ENCODE results near the gene WDR77.

The WDR77 gene

DNA sequence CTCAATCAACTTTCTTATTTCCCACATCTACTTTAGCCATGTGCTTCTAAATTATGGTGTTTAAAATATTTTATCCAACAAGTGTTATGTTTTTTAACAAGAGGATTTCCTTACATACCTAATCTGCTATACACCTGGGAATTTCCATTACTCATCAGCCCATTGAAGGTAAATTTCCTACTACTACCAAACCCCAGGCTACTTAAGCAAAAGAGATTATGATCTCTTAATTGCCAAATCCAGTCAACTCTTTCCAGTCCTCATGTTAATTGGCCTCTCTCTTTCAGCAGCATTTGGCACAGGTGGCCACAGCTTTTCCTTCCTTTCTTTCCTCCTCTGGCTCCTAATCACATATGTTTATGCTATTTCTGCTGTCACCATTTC lies 19.7 kb upstream of the WDR77 start:
- DNase-seq, result no peak

DNA sequence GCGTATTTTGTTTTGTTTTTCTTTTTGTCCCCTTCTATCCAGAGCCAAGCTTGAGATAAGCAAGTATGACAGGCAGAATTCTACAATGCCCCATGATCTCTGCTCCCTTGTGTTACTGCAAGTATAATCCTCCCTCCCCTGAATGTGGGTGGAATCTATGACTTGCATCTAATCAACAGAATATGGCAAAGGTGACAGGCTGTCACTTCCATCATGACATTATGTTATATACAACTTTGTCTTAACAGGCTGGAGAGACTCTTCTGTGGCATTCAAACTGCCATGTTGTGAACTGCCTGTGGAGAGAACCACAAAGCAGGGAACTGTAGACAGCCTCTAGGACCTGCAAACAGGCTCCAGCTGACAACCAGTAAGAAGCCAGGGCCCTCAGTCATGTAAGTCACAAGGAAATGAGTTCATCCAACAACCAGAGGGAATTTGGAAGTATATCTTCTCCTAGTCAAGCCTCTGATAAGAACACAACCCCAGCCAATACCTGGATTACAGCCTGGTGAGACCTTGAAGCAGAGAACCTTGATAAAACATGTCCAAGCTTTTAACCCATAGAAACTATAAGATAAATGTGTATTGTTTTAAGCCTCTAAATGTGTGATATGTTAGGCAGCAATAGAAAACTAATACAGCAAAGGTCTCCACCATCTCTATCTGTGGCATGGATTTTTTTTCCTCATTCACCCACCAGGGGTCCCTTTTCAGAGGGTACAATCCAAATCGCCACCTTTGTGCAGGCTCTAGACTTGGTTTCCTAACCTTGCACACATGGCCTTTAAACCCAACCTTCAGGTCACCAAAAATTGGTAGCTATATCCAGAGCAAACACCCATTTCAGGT lies 19.0 kb upstream of the WDR77 start:
- no peak for DNase-seq

DNA sequence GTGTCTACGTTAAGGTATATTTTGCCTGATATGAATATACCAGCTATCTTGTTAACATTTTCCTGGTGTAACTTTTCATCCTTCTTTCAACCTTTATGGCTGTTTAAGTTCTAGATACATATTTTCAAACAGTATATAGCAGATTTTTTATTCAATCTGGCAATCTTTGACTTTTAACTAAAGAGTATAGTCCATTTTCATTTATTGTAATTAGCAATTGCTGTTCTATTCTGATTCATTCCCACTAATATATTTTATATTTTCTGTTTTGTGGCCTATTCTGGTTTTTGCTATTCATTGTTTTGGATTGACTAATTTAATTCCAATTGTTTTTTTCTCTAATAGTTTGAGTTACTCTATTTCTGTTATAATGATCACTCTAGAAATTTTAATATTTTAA lies 17.4 kb upstream of the WDR77 start:
- DNase-seq, result no peak

DNA sequence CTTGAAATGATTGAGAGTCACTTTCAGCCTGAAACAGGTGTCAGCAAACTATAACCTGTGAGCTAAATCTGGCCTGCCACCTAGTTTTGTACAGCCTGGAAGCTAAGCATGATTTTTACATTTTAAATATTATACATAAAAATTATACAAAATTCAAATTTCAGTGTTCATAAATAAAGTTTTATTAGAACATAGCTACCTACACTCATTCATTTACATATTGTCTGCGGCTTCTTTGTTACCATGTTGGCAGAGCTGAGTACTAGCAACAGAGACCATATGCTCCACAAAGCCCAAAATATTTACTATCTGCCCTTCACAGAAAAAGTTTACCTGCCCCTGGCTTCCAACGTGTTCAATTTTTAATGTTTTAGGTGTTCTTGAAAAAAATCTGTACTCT lies 16.7 kb upstream of the WDR77 start:
- no peak for DNase-seq

DNA sequence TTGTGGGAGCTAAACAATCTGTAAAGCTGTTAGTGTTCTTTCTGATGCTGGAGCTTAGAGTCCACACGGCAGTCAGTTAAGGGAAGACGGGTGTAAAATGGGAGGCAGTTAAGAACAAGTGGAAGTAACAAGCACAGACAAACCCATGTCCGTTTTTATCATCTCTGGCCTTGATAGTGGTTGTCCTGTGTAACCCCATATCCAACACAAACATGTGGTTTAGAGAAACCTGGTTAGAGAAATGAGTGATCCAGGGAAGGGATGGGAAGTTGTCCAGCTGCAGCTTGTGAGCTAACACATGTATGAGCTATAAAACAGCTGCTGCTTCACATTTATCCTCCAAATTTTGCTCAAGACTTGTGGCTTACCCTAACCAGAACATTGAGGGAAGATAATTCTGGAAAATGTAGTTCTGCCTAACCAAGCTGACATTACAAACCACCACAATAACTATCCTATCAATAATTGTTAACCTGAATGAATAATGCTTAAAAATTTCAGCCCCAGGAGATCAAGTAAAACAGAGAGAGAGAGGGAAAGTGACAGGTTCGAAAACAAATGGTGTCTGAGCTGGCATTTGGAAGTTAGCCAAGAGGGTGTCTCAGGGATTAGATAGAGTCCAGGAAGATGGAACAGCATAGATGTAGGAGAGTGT lies 14.1 kb upstream of the WDR77 start:
- DNase-seq, result peak; percentile 6

DNA sequence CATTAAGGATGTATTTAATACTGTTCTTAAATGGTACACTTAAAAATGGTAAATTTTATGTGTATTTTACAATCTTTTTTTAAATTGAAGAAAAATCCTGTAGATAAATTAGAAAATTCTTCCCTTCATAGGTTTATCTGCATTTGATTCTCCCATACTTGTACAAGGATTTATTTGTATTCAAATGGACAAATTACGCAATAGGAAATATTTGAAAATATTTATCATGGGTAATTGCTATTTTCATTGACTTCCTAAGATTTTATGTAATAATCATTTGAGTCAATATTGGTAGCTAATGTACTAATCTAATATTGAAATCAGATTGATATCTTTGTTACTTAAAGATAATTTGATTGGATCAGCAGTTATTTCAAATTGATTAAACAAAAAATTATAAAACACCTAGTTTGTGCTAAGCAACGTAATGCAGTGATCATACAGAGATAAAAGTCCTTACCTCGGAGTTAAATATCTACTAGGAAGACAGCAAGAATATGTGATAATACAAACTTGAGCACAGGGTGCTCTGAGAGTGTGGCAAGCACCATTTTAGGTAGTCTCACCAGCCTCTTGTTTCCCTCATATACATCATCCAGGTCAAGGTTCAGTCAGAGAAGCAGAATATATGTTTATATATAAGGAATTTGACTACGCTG lies 13.4 kb upstream of the WDR77 start:
- no peak for DNase-seq

DNA sequence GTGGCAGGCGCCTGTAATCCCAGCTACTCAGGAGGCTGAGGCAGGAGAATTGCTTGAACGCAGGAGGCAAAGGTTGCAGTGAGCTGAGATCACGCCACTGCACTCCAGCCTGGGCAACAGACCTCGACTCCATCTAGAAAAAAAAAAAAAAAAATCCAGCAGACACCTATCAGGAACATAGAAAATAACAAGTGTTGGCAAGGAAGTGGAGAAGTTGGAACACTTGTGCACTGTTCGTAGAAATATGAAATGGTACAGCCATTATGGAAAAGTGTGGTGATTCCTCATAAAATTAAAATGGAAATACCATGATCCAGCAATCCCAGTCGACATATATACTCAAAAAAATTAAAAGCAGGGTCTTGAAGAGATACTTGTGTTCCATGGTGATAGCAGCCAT lies 12.7 kb upstream of the WDR77 start:
- no peak for DNase-seq

DNA sequence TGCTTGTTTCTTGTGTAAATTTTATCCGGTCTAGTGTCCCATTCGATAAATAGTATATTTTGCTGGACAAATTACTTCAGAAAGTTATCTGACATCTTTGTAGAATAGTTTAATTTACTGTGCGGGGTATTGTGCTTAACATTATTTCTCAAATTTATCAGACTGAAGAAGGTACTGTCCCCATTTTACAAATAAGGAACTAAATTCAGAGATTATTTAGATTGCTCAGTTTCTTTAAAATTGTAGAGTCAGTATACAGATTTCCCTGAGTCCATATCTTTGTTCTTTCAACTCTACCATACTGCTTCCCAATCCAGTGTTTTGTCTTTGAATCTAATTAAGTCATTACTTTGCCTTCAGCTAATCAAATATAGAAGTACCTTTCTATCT lies 6.6 kb upstream of the WDR77 start:
- no peak for DNase-seq

DNA sequence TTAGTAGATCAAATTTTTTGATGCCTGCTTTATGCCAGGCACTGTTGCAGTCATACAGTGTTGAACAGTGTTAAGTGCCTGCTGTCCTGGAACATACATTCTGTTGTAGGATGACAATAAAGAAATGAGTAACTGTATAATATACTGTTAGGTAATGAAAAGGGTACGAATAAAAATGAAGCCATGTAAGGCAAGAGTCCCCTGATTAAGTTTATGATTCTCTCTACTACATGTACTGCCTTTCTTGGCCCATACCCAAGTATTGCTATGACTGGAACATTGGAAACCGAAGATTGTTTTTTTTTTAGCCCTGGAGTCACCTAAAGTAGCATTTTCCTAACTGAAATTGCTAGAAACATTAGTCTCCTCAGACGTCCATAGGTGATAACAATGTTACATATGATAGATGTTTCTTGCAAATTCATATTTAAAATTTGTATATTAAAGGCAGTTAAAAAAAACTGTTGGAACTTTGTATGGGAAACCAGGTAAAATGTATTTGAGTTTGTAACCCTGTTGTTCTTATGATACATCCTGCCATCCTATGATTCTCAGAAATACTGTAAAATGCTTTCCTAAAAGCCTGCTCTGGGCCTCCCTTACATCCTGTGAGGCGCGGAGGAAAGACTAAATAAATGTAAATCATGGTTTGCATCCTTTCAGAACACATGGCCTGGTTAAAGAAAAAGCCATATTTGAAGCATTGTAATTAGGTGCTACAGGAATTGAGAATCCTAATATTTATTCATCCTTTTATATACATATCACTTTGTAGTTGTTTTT lies 6.0 kb upstream of the WDR77 start:
- DNase-seq, result no peak

DNA sequence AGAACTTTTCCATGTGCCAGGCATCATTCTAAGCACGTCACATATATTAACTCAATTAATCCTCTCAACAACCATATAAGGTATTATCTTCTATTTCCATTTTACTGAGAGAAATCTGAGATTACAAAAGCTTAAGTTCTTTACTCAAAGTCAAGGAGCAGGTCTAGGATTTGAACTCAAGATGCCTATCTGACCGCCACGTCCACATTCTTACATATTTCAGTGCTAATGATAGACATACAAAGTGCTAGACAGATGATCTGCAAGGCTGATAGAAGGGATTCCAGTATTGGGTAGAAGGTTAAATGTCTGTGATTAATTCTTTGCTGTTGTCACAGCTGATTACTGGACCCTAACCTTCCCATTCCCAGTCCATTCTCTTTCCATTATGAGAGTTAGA lies 4.7 kb upstream of the WDR77 start:
- no peak for DNase-seq

DNA sequence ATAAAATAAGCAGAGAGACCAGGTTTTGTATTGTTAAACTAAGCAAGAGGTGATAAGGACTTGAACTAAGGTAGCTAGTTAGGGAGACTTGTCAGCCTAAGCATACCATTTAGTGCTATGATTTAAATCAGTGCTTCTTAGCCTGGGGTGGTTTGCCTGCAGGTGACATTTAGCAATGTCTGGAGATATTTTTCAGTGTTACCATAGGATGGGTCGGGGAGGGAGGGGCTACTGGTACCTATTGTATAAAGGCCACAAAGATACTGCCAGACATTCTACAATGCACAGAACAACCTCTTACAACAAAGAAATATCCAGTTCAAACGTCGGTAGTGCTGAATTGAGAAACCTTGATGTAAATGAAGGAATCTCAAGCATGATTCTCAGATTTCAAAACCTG lies 3.5 kb upstream of the WDR77 start:
- no peak for DNase-seq

DNA sequence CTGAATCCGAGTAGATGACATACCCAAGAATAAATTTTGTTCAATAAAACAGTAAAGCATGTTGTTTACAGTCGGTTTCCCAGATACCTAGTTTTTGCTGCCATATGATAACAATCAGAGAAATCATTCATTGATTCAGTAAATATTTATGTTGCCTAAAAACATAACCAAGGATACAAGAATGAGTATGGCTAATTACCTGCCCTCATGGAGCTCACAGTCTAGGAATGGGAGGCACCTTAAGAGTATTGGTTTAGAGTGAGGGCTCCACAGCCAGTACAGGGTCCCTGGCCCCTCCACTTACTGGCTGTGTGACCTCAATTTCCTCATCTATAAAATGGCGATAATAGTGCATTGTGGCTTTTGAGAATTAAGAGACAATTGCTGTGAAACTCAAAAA lies 1.1 kb upstream of the WDR77 start:
- no peak for DNase-seq

DNA sequence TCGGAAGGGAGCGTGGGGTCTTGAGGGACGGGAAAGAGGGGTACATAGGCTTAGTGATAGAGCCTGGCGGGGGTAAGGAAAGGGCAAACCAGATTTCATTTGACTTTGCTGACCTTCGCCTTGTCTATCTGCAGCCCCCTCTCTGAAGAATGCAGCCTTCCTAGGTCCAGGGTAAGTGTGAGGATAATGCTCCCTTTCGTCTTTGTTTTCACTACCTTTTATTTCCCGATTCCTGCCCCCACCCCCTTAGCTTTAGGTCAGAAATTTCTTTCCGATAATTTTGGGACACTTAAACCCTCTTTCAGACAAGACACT lies 604 bp upstream of the WDR77 start:
- DNase-seq, result no peak

DNA sequence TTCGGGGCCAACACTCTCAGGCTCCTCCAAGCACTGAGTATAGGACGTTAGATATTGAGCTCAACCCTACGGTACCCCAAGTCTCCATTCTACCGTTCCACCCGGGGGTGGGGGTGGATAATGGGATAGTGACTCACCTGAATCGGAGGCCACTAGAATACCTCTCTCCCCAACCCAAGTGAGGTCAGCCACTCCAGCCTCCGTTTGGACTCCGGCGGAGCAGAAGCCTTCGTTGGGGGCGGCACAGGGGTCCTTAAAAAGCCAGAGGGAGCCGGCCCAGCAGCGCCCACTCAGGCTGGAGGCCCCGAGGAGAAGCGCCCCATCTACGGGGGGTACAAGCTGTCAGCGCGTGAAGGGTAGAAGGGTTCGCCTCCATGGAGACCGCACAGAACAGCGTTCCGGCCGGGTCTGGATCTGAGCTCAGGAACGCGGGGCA lies 556 bp downstream of the WDR77 start:
- DNase-seq, result no peak

DNA sequence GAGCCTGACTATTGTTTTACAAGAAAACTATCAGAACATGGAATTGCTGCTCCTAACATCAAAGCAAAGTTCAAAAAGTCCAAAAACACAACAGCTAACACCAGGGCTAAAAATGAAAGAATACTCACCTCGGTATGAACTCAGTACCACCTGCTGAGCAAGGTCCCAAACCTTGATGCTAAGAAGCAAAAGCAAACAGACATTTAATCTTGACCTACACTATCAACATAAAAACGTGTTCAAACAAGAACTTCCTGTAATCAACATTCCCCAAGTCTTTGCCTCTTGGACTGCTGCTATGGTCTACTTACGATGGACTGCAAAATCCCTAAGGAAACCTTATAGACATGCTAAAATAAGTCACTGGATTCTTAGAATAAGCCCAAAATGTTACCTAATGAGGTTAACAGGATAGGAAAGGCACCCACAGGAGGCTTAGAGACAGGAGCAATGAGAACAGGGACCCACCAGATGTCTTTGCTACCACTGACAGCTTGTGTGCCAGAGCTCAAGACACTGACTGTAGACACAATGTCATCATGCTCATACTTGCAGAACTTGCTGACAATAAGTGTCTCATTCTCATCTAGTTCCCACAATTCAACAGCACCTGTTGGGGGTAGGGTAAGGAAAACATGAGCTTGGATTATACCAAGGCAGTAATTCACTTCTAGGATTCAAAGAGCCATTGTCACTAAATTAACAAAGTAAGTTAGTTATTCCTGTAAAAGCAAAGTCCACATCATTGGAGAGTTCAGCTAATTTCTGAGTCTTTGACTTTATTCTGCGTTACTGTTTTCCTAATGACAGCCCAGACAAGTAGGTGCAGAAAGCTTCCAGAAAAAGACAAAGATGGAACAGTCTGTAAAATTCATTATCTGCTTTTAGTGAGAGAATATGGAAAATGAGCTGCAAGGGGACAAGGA lies 1.8 kb downstream of the WDR77 start:
- no peak for DNase-seq

DNA sequence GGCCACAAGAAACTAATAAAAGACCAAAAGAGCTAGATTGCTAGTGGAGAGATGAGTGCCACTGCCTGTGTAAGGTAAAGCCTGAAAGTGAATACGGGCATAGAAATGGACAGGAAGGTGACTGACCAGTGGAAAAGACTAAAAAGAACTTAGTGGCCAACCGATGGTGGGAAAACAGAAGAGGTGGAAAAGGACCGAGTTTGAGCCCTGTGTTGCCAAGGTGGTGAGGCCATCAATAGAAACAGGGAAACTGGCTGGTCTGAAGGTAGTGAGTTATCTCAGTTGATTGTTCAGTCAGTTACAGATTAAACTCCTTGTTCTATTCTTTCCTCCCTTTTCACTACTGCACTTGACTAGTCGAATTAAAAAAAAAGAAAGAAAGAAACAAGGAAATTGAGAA lies 2.5 kb downstream of the WDR77 start:
- DNase-seq, result no peak

DNA sequence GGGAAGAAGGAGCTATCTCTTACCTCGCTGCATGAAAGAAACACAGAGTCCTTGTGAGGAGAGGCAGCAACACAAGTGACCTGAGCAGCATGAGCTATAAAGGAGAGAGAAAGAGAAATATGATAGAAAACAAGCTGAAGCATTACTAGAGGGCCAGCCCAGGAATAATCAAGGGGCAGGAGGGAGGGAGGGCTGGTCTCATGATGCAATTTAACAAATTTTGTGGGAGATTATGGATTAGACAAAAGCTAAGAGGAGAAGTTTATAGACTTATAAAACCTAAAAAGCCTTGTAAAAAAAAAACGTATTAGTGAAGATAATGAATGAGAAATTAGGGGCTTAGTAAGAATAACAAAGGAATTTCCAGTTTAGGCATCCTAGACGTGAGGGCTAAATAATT lies 5.0 kb downstream of the WDR77 start:
- no peak for DNase-seq

DNA sequence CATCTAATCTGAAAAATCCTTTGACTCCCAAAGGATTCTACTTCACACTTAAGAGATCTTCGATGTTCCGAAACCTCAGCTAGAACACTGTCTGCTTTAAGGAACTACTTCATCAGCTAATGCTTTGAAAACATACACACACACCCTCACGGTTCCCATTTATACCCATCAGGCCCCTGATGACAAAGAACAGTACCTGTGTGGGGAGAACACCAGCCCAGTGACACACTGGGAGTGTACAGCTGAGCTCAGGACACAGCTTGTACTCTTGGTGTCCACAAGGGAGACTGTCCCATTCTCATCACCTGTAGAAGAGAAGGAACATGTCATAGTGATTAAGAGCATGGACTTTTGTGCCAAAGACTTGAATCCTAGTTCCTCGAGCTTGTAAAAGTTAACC lies 6.6 kb downstream of the WDR77 start:
- DNase-seq, result no peak

DNA sequence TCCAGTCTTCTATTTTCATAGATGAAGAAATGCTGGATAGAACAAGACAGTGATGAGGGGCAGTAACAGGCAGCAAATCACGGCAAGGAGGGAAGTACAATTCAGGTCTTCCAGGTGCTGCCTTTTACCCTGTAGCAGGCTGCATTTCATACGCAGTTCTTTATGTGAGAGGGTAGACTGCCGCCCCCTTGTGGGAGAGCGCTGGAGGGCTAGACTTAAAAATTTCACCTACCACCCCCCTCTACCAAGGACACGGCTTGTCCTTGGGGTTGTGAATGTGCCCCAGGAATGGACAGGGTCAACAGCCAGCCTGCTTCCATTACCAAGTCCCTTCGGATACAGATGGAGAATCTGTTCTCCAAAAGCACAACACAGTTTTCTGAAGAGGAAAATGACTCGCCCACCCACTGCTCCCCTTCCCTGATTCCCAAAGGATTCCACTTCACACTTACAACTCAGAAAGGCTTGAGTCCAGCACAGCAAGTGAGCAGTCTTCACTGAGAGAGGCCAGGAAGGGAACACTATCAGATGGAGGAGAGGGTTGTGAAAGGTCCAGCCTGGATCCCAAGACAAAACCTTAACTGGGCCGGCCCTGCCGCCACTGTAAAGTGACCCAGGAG lies 7.4 kb downstream of the WDR77 start:
- DNase-seq, result no peak

DNA sequence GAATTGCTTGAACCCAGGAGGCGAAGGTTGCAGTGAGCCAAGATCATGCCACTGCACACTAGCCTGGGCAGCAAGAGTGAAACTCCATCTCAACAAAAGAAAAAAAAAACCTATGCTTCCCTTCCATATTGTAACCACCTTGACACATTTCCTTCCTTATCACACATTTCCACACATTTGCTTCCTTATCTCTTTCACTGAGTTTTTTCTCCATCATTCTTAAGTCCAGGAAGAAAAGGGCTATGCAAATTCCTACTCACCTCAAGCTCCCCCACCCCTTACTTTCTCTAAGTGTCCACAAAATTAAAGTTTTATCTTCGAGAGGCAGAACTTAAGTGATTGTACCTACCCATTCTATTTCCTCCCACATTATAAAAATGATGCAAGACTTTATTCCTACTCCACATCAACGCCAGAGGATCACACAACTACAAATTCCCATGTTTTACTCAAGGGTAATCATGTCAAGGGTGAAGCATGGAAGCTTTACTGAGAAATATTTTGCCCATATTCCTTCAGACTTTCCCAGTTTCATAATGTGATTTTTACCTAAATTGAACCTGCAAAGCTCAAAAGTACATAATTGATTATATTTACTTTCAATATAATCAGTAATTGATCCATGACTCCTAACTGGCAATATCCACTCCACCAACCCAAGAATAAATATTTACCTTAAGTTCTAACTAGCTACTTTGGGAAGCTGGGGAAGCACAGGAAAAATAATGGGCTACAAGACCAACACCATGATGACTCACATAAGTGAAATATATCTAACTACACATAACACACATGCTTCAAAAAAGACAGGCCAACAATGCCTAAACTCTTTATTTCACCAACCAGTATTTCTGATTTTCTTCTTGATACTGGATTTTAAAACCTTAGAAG lies 9.3 kb downstream of the WDR77 start:
- no peak for DNase-seq

DNA sequence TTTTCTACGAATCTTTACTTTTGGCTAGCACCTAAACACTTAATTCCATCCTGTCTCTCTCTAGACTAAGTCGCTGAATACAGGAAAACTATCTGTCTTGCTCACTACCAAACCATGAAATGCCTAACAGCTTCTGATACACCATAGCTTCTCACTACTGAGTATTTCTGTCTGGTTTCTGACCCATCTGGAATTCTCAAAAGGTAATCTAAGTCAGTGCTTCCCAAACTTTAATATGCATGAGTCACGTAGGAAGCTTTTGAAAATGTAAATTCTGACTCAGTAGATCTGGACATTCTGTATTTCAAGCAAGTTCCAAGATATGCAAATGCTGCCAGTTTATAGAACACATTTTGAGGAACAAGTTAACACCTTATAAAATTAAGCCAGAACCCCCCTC lies 12.3 kb downstream of the WDR77 start:
- DNase-seq, result no peak

Measured in NCI-H2171 (cell line).